IMR-90 (cell line): Measurements from ENCODE around the gene PRRG2. TPM values are rescaled to one million over a fixed set of nuclear protein-coding genes. Genes with fewer than 3 reads are reported as not detected.

Source experiments
- ATAC-seq: fragments of 200-7000 bp; cut with Tn5 transposase; 2 replicates; pipeline ENCODE4 v1.9.1; 2020; ENCODE audit warnings: low read depth, mild to moderate bottlenecking, moderate library complexity
- BruUV-seq: library from RNA; stranded (reverse); fragments of 400-500 nt; replicated peaks from 2 replicates; lab custom pipeline; 2021; lab: Mats Ljungman, UMichigan
- CTCF ChIA-PET: fragments of 300-600 bp; formaldehyde crosslinking; extraction: SDS; loops from one replicate; lab custom pipeline; 2021; ENCODE audit warnings: antibody characterized with exemption; lab: Yijun Ruan, JAX
- POLR2A ChIA-PET: fragments of 300-600 bp; sonication (Branson Sonifier 250); formaldehyde crosslinking; loops from one replicate; lab custom pipeline; 2022; ENCODE audit warnings: antibody characterized with exemption; ENCODE audit not compliant: unreplicated experiment; lab: Charles Lee
- DNase-seq: peaks from one replicate; pipeline ENCODE4 v3.0.0; 2013
- H2AFZ ChIP-seq: replicated peaks from 2 replicates; pipeline ENCODE3; 2013; ENCODE audit warnings: low read length, mild to moderate bottlenecking; ENCODE audit not compliant: poor library complexity
- H2AK5ac ChIP-seq: 2 replicates; pipeline ENCODE4 v1.6.1; 2013; ENCODE audit warnings: low read depth, low read length, inconsistent platforms
- H2AK9ac ChIP-seq: replicated peaks from 2 replicates; pipeline ENCODE3; 2013; ENCODE audit warnings: mild to moderate bottlenecking, low read depth, low read length, moderate library complexity; ENCODE audit not compliant: poor library complexity
- H2BK120ac ChIP-seq: 2 replicates; pipeline ENCODE4 v1.6.1; 2013; ENCODE audit warnings: low read depth, low read length, inconsistent platforms
- H2BK15ac ChIP-seq: 3 replicates; pipeline ENCODE4 v1.6.1; 2013; ENCODE audit warnings: low read depth, low read length, inconsistent platforms
- H2BK20ac ChIP-seq: 2 replicates; pipeline ENCODE4 v1.6.1; 2013; ENCODE audit warnings: low read depth, mild to moderate bottlenecking, inconsistent platforms, low read length, moderate library complexity
- H2BK5ac ChIP-seq: 2 replicates; pipeline ENCODE4 v1.6.1; 2013; ENCODE audit warnings: mild to moderate bottlenecking, low read depth, low read length, inconsistent platforms; ENCODE audit not compliant: poor library complexity, severe bottlenecking
- H3K14ac ChIP-seq: replicated peaks from 2 replicates; pipeline ENCODE4 v1.6.1; 2013; ENCODE audit warnings: low read depth, low read length, inconsistent platforms
- H3K18ac ChIP-seq: 2 replicates; pipeline ENCODE4 v1.6.1; 2013; ENCODE audit warnings: low read depth, low read length, control low read depth
- H3K23ac ChIP-seq: 2 replicates; pipeline ENCODE4 v1.6.1; 2013; ENCODE audit warnings: low read depth, low read length, inconsistent platforms
- H3K27ac ChIP-seq: 2 replicates; pipeline ENCODE4 v1.5.1; 2013; ENCODE audit warnings: mild to moderate bottlenecking, control low read depth, low read length; ENCODE audit not compliant: insufficient read depth
- H3K27me3 ChIP-seq: 2 replicates; pipeline ENCODE4 v1.6.1; 2013; ENCODE audit warnings: low read length; ENCODE audit not compliant: control insufficient read depth, insufficient read depth
- H3K36me3 ChIP-seq: 2 replicates; pipeline ENCODE4 v1.6.1; 2013; ENCODE audit warnings: low read length, mixed read lengths; ENCODE audit not compliant: control insufficient read depth, insufficient read depth
- H3K4ac ChIP-seq: 2 replicates; pipeline ENCODE4 v1.6.1; 2013; ENCODE audit warnings: low read depth, low read length, inconsistent platforms
- H3K4me1 ChIP-seq: 2 replicates; pipeline ENCODE4 v1.6.1; 2013; ENCODE audit warnings: low read length, mixed read lengths; ENCODE audit not compliant: control insufficient read depth, insufficient read depth
- H3K4me2 ChIP-seq: 2 replicates; pipeline ENCODE4 v1.6.1; 2013; ENCODE audit warnings: low read depth, mild to moderate bottlenecking, control low read depth, low read length, moderate library complexity
- H3K4me3 ChIP-seq: 2 replicates; pipeline ENCODE4 v1.5.1; 2013; ENCODE audit warnings: low read depth, mild to moderate bottlenecking, control low read depth, low read length, moderate library complexity; ENCODE audit not compliant: insufficient read depth
- H3K56ac ChIP-seq: 2 replicates; pipeline ENCODE4 v1.6.1; 2013; ENCODE audit warnings: low read length, inconsistent platforms; ENCODE audit not compliant: insufficient read depth; ENCODE audit errors: extremely low read depth
- H3K79me1 ChIP-seq, 2 experiments: 2 replicates each; pipeline ENCODE4 v1.6.1; 2013; ENCODE audit warnings: low read length in 2 of 2, inconsistent platforms in 1 of 2, low read depth in 1 of 2
- H3K9ac ChIP-seq: 2 replicates; pipeline ENCODE4 v1.6.1; 2013; ENCODE audit warnings: low read depth, low read length, control low read depth
- H3K9me1 ChIP-seq: 2 replicates; pipeline ENCODE4 v1.6.1; 2013; ENCODE audit warnings: low read length, inconsistent platforms; ENCODE audit not compliant: insufficient read depth
- H3K9me3 ChIP-seq: 2 replicates; pipeline ENCODE4 v1.6.1; 2013; ENCODE audit warnings: low read length; ENCODE audit not compliant: control insufficient read depth, insufficient read depth
- H4K20me1 ChIP-seq: 2 replicates; pipeline ENCODE4 v1.6.1; 2013; ENCODE audit warnings: low read length, inconsistent platforms; ENCODE audit not compliant: insufficient read depth
- H4K5ac ChIP-seq: 2 replicates; pipeline ENCODE4 v1.6.1; 2013; ENCODE audit warnings: mild to moderate bottlenecking, low read depth, low read length, control low read depth
- H4K8ac ChIP-seq, 2 experiments: 2 replicates each; pipeline ENCODE4 v1.6.1; 2013; ENCODE audit warnings: low read depth in 2 of 2, low read length in 2 of 2, control low read depth in 1 of 2, inconsistent platforms in 1 of 2
- H4K91ac ChIP-seq: 2 replicates; pipeline ENCODE4 v1.6.1; 2013; ENCODE audit warnings: low read depth, low read length, inconsistent platforms; ENCODE audit not compliant: insufficient read depth
- BHLHE40 ChIP-seq: fragments of 150-350 bp; IDR thresholded peaks from 2 replicates; pipeline ENCODE4 v1.6.1; 2016; ENCODE audit warnings: mild to moderate bottlenecking, low read depth, low read length
- CEBPB ChIP-seq: IDR thresholded peaks from 2 replicates; pipeline ENCODE4 v1.6.1; 2012; ENCODE audit warnings: low read depth, low read length, improper control_type of control experiment
- CHD1 ChIP-seq: IDR thresholded peaks from 2 replicates; pipeline ENCODE4 v1.6.1; 2012; ENCODE audit warnings: low read depth, low read length, improper control_type of control experiment
- FOS ChIP-seq: fragments of 150-350 bp; IDR thresholded peaks from 2 replicates; pipeline ENCODE4 v1.6.1; 2016; ENCODE audit warnings: low read depth, low read length
- MAFK ChIP-seq: IDR thresholded peaks from 2 replicates; pipeline ENCODE4 v1.6.1; 2012; ENCODE audit warnings: low read depth, low read length, improper control_type of control experiment
- MAZ ChIP-seq: IDR thresholded peaks from 2 replicates; pipeline ENCODE4 v1.6.1; 2012; ENCODE audit warnings: low read depth, mild to moderate bottlenecking, low read length, improper control_type of control experiment, moderate library complexity, borderline replicate concordance
- MXI1 ChIP-seq: IDR thresholded peaks from 2 replicates; pipeline ENCODE4 v1.6.1; 2012; ENCODE audit warnings: low read depth, mild to moderate bottlenecking, low read length, moderate library complexity, borderline replicate concordance
- POLR2A ChIP-seq: IDR thresholded peaks from 2 replicates; pipeline ENCODE4 v1.6.1; 2012; ENCODE audit warnings: mild to moderate bottlenecking, low read depth, low read length
- RAD21 ChIP-seq: IDR thresholded peaks from 2 replicates; pipeline ENCODE4 v1.6.1; 2012; ENCODE audit warnings: low read length, improper control_type of control experiment
- RCOR1 ChIP-seq: IDR thresholded peaks from 2 replicates; pipeline ENCODE4 v1.6.1; 2012; ENCODE audit warnings: mild to moderate bottlenecking, low read length, improper control_type of control experiment; ENCODE audit not compliant: insufficient replicate concordance
- RFX5 ChIP-seq: IDR thresholded peaks from 2 replicates; pipeline ENCODE4 v1.8.0; 2012; ENCODE audit warnings: low read depth, mild to moderate bottlenecking, low read length, moderate library complexity
- SMC3 ChIP-seq: fragments of 150-350 bp; IDR thresholded peaks from 2 replicates; pipeline ENCODE4 v1.6.1; 2016; ENCODE audit warnings: low read depth, mild to moderate bottlenecking, antibody characterized with exemption, low read length, moderate library complexity
- WGBS, 2 experiments: methylation state at CpG; one replicate each; pipeline versions ENCODE4 v1.1.5 to v1.1.7; 2013; ENCODE audit warnings: missing lambda C conversion rate in 2 of 2; ENCODE audit not compliant: insufficient read length in 1 of 2; ENCODE audit errors: extremely low coverage in 2 of 2; 5-methylcytosine and 5-hydroxymethylcytosine counted together
- dilution Hi-C: fragments of 300-500 bp; cut with HindIII; formaldehyde crosslinking; loops from one replicate; pipeline ENCODE4 v1.14.3; 2018; ENCODE audit warnings: low sequenced_read_pairs; ENCODE audit not compliant: unreplicated experiment
- in situ Hi-C: fragments of 300-500 bp; cut with MboI; formaldehyde crosslinking; loops from 3 replicates; pipeline ENCODE4 v1.14.3; 2019; ENCODE audit warnings: low sequenced_read_pairs, inconsistent platforms, mixed read lengths
- intact Hi-C: fragments of 100-400 bp; cut with micrococcal nuclease; formaldehyde crosslinking; loops from 2 replicates; pipeline ENCODE4 v1.10.0; 2022
- polyA plus RNA-seq, 3 experiments: library from polyadenylated mRNA; depleted of rRNA; stranded (reverse); fragments of >200 nt; gene quantifications; 2 replicates each; pipeline ENCODE4 v1.2.3, GENCODE V29; 2012; ENCODE audit warnings: low replicate concordance in 1 of 3
- total RNA-seq: library from RNA; depleted of rRNA; stranded (reverse); fragments of >200 nt; gene quantifications from 2 replicates; pipeline ENCODE4 v1.2.3, GENCODE V29; 2012
- TF ChIP-seq, protein P1 (sequence below): fragments of 150-350 bp; IDR thresholded peaks from 2 replicates; pipeline ENCODE4 v1.6.1; 2017; ENCODE audit warnings: mild to moderate bottlenecking, antibody characterized with exemption, low read length, low read depth
- TF ChIP-seq, protein P2 (sequence below): conservative IDR thresholded peaks from 2 replicates; pipeline ENCODE4 v1.5.1; 2012; ENCODE audit warnings: mild to moderate bottlenecking, low read depth, low read length, improper control_type of control experiment
- TF ChIP-seq, protein P3 (sequence below): fragments of 150-350 bp; IDR thresholded peaks from 2 replicates; pipeline ENCODE4 v1.6.1; 2016; ENCODE audit warnings: low read depth, mild to moderate bottlenecking, low read length, moderate library complexity, borderline replicate concordance

PRRG2 gene
- total and polyA plus RNA-seq, 2 of the 4 experiments (the other 2 are of a cell fraction): 0.14 to 0.54 TPM

DNA sequence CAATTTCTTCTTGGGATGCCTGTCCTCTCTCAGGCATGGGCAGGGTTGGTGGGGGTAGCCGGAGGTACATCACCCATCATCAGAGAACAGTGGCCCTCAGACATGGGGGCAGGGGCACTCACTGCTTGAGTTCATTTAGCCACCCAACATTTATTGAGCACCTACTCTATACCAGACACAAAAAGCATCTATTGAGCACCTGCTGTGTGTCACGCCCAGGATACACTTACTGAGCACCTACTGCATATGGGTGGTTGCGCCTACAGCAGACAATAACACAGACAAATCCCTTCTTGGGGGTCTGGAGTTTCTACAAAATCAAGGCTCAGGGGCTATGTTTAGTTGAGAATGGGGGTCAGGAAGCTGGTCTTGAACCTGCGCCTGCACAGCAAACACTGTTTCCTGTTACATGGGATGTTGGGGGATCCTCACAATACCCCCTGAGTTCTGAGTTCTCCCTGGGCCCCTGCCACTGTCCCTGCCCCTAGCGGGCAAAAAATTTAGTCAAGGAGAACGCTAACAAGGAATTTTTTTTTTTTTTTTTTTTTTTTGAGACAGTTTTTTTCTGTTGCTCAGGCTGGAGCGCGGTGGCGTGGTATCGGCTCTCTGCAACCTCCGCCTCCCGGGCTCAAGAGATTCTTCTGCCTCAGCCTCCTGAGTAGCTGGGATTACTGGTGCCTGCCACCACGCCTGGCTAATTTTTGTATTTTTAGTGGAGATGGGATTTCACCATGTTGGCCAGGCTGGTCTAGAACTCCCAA is 41.7 kb upstream of the PRRG2 start:
- H3K27me3 ChIP-seq: no peaks in the 10 kb centered on the region
- no peak for TF ChIP-seq CHD1
- TF ChIP-seq MAZ: no peak
- no peak for TF ChIP-seq BHLHE40
- TF ChIP-seq, protein P1, sequence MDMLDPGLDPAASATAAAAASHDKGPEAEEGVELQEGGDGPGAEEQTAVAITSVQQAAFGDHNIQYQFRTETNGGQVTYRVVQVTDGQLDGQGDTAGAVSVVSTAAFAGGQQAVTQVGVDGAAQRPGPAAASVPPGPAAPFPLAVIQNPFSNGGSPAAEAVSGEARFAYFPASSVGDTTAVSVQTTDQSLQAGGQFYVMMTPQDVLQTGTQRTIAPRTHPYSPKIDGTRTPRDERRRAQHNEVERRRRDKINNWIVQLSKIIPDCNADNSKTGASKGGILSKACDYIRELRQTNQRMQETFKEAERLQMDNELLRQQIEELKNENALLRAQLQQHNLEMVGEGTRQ: no peak
- TF ChIP-seq POLR2A: no peak
- TF ChIP-seq RFX5: no peak
- TF ChIP-seq, protein P2, sequence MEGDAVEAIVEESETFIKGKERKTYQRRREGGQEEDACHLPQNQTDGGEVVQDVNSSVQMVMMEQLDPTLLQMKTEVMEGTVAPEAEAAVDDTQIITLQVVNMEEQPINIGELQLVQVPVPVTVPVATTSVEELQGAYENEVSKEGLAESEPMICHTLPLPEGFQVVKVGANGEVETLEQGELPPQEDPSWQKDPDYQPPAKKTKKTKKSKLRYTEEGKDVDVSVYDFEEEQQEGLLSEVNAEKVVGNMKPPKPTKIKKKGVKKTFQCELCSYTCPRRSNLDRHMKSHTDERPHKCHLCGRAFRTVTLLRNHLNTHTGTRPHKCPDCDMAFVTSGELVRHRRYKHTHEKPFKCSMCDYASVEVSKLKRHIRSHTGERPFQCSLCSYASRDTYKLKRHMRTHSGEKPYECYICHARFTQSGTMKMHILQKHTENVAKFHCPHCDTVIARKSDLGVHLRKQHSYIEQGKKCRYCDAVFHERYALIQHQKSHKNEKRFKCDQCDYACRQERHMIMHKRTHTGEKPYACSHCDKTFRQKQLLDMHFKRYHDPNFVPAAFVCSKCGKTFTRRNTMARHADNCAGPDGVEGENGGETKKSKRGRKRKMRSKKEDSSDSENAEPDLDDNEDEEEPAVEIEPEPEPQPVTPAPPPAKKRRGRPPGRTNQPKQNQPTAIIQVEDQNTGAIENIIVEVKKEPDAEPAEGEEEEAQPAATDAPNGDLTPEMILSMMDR: no peak
- no peak for TF ChIP-seq SMC3
- no peak for TF ChIP-seq RAD21
- TF ChIP-seq MXI1: no peak
- TF ChIP-seq, protein P3, sequence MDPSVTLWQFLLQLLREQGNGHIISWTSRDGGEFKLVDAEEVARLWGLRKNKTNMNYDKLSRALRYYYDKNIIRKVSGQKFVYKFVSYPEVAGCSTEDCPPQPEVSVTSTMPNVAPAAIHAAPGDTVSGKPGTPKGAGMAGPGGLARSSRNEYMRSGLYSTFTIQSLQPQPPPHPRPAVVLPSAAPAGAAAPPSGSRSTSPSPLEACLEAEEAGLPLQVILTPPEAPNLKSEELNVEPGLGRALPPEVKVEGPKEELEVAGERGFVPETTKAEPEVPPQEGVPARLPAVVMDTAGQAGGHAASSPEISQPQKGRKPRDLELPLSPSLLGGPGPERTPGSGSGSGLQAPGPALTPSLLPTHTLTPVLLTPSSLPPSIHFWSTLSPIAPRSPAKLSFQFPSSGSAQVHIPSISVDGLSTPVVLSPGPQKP: no peak
- no peak for TF ChIP-seq MAFK
- TF ChIP-seq FOS: no peak
- TF ChIP-seq CEBPB: no peak
- no peak for TF ChIP-seq RCOR1
- no peaks in the 10 kb centered on the region for H3K4me1 ChIP-seq
- H2BK15ac ChIP-seq: no peak overlapping the region
- no peak overlapping the region for H3K56ac ChIP-seq
- H3K9me1 ChIP-seq: no peaks in the 10 kb centered on the region
- no peak overlapping the region for H3K14ac ChIP-seq
- H3K9me3 ChIP-seq: no peaks in the 10 kb centered on the region
- no peak overlapping the region for H2BK20ac ChIP-seq
- no peak overlapping the region for H2BK5ac ChIP-seq
- H3K18ac ChIP-seq: no peak overlapping the region
- H4K8ac ChIP-seq: no peak overlapping the region
- H3K79me1 ChIP-seq: peaks cover 0 to 4% of the 10 kb centered on the region in 2 experiments; a peak in 2 of 4 replicates
- no peak overlapping the region for H3K9ac ChIP-seq
- no peak overlapping the region for H3K4me3 ChIP-seq
- no TSS peak for BruUV-seq
- no peak overlapping the region for H3K27ac ChIP-seq
- no peak overlapping the region for H2AFZ ChIP-seq
- dilution Hi-C loops (no loop called here), in situ Hi-C loops (no loop called here), intact Hi-C loops (no loop called here)
- no peak overlapping the region for H3K4me2 ChIP-seq
- H3K4ac ChIP-seq: no peak overlapping the region
- no peak overlapping the region for H2AK9ac ChIP-seq
- H3K23ac ChIP-seq: no peak overlapping the region
- H4K91ac ChIP-seq: no peak overlapping the region
- H4K20me1 ChIP-seq: no peaks in the 10 kb centered on the region
- ChIA-PET POLR2A (no interaction called here), CTCF (interaction anchor here (0.6 kb wide), 1 partner anchor 274 kb away, joined by 3 read pairs; no protein-coding TSS in a partner anchor)
- H4K5ac ChIP-seq: no peak overlapping the region
- no peak for DNase-seq
- peaks cover 17% of the 10 kb centered on the region for H3K36me3 ChIP-seq
- ATAC-seq: no peak
- H2AK5ac ChIP-seq: no peak overlapping the region
- no peak overlapping the region for H2BK120ac ChIP-seq
- WGBS, 2 experiments: no CpG with 5 or more reads among the region's 13 CpGs
